ENCODE measurements around the gene MED16. TPM values are rescaled to one million over a fixed set of nuclear protein-coding genes. Genes with fewer than 3 reads are reported as not detected.

Gene MED16
- total RNA-seq, 1 donor from 2014 or later: 66.9 TPM

DNA sequence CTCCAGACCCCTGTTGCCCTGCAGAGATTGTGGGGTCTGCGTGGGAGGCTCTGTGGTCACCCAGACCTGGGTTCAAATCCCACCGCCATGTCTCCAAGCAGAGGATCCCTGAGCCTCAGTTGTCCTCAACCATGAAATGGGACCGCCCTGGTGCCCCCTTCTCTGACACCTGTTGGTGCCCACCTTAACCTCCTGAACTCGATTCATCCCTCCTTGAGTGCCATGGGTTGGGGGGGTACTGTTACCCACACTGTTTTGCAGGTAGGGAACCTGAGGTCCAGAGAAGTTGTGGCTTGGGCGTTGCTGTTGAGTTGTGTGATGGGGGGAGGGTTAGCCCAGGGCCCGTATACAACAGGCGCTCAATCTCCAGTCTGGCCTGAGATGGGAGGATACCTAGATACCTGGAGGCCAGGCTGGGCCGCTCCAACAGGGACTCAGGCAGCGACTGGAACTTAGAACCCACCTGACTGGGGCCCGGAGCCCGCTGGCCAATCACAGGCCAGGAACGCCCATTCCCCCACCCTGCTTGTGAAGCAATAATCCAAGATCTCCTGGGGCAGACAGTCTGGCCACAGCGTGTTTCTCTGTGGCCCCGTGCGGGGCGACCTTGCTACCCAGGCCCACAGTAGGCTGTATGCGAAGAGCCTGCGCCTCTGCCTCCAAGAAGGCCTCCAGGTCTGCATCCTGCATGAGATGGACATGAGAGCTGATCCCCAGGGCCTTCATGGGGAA is 35.6 kb upstream of the MED16 start:
- DNase-seq (ENCODE audit: low spot score): no peak

DNA sequence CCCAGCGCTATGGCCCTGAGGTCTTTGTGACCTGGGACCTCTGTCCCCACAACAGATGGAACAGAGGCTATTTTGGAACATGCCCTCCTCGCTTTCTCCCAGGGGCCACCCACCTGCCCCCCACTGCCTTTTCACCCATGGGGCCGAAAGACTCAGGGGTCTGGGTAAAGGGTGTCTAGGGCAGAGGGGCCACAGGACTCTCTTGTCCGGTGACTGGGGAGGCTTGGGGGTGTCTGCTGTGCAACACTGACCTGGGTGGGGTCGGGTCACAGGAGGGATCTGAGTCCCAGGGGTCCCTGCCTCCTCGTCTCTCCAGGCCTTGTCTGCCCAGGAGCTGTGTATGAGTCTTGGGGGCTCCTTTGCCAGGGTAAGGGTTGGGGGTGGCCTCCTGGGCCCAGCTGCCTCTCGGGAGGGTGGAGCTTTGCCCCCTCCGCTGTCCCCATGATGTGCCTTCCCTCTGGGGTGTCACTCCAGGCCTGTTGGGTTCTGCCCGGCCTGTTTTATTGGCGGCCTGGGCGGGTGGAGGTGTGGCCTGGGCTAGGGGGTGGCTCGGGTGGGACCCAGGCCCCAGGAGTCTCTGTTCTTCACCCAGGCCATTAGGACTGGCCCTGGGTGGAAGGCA is 34.9 kb upstream of the MED16 start:
- DNase-seq (ENCODE audit: low spot score): no peak

DNA sequence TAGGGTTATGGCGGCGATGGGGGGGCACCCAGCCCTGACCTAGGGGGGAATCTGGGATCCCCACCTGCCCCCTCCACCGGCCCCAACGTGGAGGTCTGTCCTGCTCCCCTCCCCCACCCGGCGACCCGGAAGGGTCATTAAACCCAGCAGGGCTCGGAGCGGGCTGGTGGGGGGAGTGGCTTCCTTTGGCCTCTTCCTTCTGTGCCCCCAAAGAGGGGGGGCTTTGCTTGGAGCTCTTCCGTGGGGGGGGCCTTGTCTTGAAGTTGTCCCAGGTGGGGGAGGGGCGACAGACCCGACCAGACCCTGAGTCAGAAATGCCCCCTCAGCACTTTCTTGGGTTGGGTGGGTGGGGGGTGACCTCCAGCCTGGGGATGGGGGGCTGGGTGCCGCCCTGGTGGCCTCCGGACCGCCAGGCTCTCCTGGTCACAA is 34.4 kb upstream of the MED16 start:
- DNase-seq (ENCODE audit: low spot score): no peak

DNA sequence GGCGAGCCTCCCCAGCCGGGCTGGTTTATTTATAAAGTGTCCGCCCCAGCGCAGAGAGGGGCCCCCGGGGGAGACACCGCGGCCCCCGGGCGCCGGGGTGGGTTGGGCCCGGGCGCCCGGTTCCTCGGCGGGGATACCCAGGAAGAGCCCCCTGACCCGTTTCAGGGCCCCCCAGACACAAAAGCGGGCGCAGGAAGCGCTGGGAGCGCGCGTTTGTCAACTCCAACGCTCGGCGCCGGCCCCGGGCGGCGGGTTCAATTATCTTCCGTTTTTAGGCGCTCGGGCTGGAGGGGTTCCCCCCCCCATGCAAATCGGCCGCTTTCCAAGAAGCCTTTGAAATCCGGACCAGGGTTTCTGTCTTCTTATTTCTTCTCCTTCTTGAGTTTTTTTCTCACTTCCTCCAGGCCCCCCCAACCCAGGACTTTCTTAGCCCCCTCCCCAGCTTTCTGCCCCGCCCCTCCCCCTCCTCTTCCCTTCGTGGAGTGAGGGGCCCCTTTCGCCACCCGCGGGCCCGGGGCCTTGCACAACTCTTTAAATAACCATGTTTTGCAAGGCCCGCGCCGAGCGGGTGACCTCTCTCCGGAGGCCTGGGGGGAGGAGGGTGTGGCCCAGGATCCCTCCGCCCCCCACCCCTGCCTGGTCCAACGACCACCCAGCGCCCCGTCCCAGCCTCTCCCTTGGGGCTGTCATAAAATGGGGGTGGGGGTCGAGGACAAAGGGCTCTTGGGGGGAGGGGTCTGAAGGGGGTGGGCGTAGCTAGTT is 33.8 kb upstream of the MED16 start:
- no peak for DNase-seq (ENCODE audit: low spot score)

DNA sequence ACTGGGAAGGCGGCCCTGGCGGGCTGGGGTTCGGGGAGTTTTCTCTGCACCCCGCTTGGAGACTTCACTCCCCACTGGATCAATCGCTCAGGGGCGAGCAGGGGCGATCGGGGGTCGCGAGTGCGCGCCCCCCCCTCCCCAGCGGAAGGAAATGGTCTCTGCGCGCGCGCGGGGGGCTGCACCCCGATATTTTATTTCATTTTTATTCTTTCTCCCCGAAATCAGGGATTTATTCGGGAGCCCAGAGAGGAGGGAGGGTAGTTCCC is 33.3 kb upstream of the MED16 start:
- DNase-seq (ENCODE audit: low spot score): no peak

DNA sequence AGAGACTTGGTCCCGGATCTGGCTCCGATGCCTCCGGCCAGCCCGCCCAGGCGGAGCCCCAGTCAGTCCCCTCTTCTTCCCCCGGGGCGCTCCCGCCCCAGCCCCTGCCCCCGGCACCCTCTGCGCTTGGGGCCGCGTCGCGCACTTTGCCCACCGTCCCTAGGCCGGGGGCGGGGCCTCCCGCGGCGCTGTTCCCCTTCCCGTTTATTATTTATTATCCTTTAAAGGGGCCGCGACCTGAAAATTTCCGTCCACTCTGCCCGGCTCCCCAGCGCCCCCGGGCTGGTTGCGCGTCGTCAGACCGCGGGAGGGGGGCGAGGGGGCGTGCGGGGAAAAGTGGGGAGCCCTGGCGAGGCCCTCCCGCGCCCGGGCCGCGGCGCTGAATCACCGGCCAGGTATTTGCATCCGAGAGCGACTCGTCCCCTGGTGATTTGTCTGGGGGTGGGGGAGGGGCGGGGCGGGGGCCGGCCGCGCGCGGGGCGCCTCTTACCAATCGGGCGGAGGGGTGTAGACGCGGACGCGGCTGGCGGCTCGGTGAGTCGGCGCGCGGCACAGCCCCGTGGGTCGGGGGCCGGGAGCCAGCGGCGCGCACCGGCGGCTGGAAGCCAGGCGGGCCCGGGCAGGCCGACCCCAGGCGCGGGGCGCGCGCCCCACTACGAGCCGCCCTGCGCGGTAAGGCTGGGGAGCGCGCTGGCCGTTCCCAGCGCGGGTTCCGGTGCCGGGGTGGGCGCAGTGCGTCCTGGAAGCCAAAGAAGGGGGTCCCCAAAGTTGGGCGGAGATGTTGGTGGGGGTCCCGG is 32.7 kb upstream of the MED16 start, which contains the start of gene ARID3A:
Gene ARID3A (plus strand): TSS at position 510 of the 797 bp plus-strand sequence. CDS start 3,494 bp downstream, outside the sequence.
- DNase-seq (ENCODE audit: low spot score): peak; percentile 70

DNA sequence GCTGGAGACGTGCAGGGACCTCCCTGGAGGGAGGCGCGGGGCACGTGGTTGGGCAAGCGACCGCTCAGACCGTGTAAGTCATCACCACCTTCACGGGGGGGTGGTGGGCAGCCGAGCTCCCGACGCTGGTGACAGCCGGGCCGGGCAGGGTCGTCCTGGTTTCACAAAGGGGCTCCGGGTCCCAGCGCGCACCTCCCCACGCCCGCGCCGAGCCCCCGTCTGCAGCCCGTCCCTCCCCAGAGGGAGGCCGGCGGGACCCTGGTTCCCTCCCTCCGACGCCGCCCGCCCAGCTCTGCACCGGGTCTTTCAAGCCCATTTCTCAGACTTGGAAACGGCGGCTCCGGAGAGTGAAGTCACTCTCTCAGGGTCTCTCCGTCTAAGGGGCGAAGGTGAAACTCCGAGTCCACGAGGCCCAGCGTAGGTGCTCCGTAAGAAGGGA is 32.1 kb upstream of the MED16 start:
- DNase-seq (ENCODE audit: low spot score): peak; percentile 46

DNA sequence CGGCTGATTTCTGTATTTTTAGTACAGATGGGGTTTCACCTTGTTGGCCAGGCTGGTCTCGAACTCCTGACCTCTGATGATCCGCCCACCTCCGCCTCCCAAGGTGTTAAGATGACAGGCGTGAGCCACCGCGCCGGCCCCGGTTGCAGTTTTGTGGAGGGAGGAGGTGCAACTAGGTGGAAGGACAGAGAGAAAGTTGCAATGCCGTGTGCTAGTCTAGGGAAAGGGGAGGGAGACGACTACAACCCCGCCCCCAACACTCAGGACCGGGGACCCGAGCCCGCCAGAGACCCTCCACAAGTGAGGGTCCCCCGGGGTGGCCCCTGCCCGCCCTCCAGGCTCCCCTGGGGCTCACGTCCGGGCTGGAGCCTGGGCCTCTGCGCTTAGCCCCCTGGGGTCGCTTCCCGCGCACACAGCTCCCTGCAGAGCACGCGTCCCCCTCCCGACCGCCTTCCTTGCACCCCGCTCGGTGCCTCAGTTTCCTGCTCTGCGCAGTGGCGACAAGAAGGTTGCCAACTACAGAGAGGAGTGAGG is 31.6 kb upstream of the MED16 start:
- no peak for DNase-seq (ENCODE audit: low spot score)

DNA sequence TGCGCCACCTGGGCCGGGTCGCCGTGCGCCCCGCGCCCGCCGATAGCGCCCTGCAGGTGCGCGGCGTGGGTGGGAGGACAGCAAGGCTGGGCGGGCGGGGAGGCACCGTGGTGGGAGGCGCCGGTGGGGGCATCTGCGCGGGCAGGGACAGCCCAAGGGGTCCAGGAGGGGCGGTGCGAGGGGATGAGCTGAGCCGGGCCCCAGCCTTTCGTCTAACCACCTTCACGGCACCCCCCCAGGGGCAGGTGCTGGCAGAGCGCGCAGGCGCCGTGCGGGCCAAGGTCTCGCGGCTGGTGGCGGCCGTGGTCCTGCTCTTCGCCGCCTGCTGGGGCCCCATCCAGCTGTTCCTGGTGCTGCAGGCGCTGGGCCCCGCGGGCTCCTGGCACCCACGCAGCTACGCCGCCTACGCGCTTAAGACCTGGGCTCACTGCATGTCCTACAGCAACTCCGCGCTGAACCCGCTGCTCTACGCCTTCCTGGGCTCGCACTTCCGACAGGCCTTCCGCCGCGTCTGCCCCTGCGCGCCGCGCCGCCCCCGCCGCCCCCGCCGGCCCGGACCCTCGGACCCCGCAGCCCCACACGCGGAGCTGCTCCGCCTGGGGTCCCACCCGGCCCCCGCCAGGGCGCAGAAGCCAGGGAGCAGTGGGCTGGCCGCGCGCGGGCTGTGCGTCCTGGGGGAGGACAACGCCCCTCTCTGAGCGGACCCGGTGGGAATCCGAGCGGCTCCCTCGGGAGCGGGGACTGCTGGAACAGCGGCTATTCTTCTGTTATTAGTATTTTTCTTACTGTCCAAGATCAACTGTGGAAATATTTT is 27.3 kb upstream of the MED16 start:
- no peak for DNase-seq (ENCODE audit: low spot score)

DNA sequence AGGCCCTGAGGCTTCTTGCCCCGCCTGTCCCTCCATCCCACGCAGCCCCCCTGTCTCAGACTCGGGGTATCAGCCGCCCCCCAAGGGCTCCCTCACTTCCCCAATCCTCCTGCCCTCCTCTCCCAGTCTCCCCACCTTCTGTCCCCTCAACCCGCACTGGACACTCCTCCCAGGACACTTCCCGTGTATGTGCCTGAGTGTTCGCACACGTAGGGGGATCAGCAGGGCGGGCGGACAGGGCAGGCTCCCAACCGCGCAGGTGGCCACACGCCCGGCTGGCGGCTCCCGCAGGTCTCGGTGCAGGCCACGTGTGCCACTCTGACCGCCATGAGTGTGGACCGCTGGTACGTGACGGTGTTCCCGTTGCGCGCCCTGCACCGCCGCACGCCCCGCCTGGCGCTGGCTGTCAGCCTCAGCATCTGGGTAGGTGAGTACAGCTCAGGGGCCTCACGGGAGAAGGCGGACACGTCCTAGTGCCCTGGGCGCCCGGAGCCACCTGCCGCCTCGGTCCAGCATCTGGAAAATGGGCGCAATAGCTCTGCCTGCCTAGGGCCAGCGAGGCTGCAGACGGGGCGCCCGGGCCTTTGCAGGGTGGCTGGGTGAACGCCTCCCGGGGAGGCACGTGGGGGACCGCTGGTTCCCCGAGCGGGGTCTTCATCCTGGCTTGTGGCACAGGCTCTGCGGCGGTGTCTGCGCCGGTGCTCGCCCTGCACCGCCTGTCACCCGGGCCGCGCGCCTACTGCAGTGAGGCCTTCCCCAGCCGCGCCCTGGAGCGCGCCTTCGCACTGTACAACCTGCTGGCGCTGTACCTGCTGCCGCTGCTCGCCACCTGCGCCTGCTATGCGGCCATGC is 26.4 kb upstream of the MED16 start:
- no peak for DNase-seq (ENCODE audit: low spot score)

DNA sequence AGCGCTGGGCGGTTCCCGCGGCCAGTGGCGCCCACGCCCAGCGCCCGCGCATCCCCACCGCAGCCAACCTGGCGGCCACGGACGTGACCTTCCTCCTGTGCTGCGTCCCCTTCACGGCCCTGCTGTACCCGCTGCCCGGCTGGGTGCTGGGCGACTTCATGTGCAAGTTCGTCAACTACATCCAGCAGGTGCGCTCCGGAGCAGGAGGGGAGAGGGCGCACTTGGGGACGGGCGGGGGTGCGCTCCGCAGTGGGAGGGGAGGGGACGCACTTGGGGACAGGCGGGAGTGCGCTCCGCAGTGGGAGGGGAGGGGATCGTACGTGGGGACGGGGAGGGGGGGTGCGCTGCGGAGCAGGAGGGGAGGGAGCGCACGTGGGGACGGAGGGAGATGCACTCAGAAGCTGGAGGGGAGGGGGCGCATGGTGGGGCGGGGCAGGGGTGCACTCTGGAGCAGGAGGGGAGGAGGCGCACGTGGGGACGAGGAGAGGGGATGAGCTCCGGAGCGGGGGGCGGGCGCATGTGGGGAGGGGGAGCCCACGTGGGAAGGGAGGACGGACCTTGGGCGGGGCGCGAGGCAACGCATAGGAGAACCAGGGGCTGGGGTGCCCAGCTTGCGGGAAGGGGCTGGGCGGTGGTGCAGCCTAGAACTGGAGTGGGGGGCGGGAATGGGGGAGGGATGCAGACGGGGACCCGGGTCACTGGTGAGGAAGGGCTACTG is 25.7 kb upstream of the MED16 start:
- no peak for DNase-seq (ENCODE audit: low spot score)

DNA sequence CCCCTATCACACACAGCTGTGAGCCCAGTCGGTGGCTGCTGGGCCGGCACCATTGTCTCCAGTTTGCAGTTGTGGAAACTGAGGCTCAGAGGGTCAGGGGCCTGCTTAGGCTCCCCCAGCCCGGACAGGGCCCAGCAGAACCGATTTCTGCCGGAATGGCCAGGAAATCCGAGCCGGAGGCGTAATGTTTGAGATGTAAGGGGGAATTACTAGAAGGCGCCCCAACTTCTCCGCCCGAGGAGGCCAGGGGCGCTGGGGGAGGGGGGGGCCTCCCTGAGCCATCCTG is 25.1 kb upstream of the MED16 start:
- no peak for DNase-seq (ENCODE audit: low spot score)

DNA sequence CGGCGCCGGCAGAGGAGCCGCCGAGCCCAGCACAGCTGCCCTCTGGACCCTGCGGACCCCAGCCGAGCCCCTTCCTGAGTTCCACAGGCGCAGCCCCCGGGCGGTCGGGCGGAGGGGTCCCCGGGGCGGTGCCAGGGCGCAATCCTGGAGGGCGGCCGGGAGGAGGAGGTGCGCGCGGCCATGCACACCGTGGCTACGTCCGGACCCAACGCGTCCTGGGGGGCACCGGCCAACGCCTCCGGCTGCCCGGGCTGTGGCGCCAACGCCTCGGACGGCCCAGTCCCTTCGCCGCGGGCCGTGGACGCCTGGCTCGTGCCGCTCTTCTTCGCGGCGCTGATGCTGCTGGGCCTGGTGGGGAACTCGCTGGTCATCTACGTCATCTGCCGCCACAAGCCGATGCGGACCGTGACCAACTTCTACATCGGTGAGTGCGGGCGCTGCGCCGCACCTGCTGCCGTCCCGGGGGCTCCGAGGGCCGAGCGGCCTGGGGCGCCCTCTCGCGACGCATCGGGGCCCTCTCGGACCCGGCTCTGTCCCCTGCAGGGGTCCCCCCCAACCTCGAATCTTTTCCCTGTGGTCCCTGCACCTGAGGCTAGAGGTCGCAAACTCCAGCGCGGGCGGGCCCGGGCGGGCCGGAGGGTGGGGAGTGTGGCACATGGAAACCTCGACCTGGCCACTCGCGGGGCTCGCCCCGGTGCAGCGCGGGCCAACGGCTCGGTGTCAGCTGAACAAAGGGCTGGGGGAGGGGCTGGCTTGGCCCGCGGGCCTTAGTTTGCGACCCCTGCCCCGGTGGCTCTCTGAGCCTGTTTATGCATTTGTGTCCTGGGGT is 24.6 kb upstream of the MED16 start, which contains the start of gene KISS1R:
Gene KISS1R (plus strand): TSS at position 11 of the 829 bp plus-strand sequence. CDS start 170 bp downstream, at position 181.
- DNase-seq (ENCODE audit: low spot score): no peak

DNA sequence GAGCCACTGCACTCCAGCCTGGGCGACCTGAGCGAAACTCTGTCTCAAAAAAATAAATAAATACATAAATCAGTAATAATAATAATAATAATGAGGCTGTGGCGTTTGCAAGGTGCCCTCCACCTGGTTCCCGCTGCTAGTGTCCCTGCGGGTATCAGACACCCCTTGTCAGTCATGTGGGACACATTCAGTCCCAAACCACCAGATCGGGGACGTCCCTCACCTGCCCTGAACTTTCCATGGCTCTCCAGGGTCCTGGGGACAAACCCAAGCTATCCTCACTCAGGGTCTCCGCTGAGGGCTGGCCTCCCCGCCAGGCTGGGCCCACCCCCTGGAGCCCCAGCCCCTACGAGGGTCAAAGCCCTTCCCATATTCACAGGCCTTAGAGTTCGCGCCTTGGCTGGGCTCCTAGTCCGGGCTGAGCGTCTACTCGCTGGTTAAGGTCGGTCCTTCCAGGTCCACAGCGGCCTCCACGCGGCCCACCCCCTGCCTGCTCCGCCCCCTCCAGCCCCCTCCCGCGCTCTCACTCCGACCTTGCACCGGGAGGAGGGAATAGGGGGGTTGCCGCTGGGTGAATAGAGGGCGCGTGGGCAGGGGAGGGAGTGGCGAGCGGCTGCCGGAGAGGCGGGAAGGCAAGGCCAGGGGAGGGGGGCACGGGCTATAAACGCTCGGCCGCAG is 23.8 kb upstream of the MED16 start:
- DNase-seq (ENCODE audit: low spot score): no peak

DNA sequence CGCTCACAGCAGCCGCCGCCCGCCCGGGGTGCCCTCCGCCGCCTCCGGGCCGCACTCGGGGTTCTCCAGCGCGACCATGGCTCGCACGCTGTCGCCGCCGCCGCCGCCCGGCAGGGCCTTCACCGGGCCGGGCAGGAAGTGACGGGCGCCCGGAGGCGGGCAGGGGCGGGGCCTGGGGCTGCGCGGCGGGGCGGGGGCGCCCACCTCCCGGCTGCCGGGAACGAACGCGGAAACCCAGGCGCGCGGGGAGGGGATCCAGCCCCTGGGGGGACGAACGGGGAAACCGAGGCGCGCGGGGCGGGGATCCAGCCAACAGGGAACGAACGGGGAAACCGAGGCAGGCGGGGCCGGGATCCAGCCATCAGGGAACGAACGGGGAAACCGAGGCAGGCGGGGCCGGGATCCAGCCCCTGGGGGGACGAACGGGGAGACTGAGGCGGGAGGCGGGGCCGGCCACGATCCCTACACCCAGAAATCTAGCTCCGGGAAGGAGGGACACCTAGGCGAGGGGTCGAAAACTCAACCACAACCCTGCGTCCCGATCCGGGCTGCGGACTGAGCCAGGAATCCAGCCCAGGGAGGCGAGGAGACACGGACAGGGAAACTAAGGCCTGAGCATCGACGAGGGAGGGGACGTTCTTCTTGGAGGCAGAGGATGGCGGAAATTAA is 20.2 kb upstream of the MED16 start, which contains the start of gene R3HDM4:
Gene R3HDM4 (minus strand): TSS at position 140 of the 669 bp plus-strand sequence. CDS start 62 bp downstream, at position 78.
- peak; percentile 74 for DNase-seq (ENCODE audit: low spot score)

DNA sequence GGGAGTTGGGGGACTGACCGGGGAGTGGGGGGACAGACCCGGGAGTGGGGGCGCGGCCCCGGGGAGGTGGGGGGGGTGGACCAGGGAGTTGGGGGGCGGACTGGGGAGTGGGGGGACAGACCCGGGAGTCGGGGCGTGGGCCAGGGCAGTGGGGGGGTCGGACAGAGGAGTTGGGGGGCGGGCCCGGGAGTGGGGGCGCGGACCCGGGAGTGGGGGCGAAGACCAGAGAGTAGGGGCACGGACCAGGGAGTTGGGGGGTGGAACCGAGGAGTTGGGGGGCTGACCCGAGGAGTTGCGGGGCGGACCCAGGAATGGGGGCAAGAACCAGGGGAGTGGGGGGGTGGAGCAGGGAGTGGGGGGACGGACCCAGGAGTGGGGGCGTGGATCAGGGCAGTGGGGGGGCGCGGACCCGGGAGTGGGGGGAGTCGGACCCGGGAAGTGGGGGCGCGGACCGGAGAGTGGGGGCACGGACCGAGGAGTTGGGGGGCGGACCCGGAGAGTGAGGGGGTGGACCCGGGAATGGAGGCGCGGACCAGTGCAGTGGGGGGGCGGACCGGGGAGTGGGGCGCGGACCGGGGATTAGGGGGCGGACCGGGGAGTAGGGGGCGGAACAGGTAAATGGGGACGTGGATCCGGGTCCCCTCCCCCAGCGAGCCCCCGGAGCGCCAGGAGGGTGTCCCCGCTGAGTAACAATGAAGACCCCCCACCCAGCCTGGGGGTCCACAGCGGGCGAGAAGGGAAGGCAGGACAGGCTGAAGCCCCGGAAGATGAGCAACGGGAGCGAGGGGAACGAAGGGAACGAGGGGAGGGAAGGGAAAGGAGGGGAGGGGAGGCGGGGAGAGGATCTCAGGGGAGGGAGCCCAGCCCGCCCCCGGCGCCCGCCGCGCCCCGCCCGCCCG is 19.4 kb upstream of the MED16 start:
- DNase-seq (ENCODE audit: low spot score): no peak

All from mucosa of gallbladder (tissue), 1 donor.